Keratinocyte (primary cell): Measurements from ENCODE around the gene GUCY1A1.

Source experiments
- EZH2 ChIP-seq: IDR thresholded peaks from one replicate; pipeline ENCODE4 v1.6.1; 2012; ENCODE audit warnings: inconsistent platforms, mild to moderate bottlenecking, low read length, moderate library complexity
- TF ChIP-seq, protein P1 (sequence below), 3 experiments: IDR thresholded peaks in 1 of 3; conservative IDR thresholded peaks in 1 of 3; optimal IDR thresholded peaks in 1 of 3; 2 replicates in 2 of 3; 3 replicates in 1 of 3; pipeline versions ENCODE3 to v1.5.1; 2011; ENCODE audit warnings: low read length in 3 of 3, mild to moderate bottlenecking in 3 of 3, moderate library complexity in 2 of 3, control low read depth in 1 of 3, inconsistent platforms in 1 of 3; ENCODE audit not compliant: insufficient read depth in 2 of 3; ENCODE audit errors: extremely low read depth in 1 of 3

DNA sequence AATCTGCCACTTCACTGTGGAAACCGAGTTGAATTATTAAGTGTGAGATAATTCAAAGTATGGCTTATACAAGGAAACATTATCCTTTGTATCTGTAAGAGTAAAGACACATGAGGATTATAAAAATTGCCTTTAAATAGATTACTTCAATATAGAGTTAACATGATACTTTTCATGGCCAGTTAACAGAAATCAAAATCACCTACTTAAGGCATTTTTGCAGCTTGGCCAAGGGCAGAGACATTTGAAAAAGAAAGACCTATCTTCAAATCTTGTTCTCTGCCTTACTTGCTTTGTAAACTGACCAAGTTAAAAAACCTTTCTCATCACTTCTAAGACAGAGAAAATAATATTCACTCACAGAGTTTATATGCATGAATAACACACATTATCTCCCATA is 47.3 kb downstream of the GUCY1A1 start:
- TF ChIP-seq, protein P1, sequence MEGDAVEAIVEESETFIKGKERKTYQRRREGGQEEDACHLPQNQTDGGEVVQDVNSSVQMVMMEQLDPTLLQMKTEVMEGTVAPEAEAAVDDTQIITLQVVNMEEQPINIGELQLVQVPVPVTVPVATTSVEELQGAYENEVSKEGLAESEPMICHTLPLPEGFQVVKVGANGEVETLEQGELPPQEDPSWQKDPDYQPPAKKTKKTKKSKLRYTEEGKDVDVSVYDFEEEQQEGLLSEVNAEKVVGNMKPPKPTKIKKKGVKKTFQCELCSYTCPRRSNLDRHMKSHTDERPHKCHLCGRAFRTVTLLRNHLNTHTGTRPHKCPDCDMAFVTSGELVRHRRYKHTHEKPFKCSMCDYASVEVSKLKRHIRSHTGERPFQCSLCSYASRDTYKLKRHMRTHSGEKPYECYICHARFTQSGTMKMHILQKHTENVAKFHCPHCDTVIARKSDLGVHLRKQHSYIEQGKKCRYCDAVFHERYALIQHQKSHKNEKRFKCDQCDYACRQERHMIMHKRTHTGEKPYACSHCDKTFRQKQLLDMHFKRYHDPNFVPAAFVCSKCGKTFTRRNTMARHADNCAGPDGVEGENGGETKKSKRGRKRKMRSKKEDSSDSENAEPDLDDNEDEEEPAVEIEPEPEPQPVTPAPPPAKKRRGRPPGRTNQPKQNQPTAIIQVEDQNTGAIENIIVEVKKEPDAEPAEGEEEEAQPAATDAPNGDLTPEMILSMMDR (optimal IDR thresholded peaks at IDR 0.05 in 1 of 3, IDR thresholded peaks at IDR 0.05 in 1 of 3, conservative IDR thresholded peaks at IDR 0.05 in 1 of 3; ENCODE audit: extremely low read depth in 1 of 3, insufficient read depth in 2 of 3, low read length in 3 of 3): no peak
- TF ChIP-seq EZH2: no peak
